GM12878 (cell line): Measurements from ENCODE around the gene FUT7. TPM values are rescaled to one million over a fixed set of nuclear protein-coding genes. Genes with fewer than 3 reads are reported as not detected.

Experiments
- ATAC-seq: fragments of 200-7000 bp; cut with Tn5 transposase; 3 replicates; pipeline ENCODE4 v1.9.1; 2020; ENCODE audit warnings: mild to moderate bottlenecking, moderate library complexity
- BruUV-seq: library from RNA; stranded (reverse); fragments of 400-500 nt; replicated peaks from 2 replicates; lab custom pipeline; 2021; lab: Mats Ljungman, UMichigan
- CTCF ChIA-PET: fragments of 300-600 bp; sonication (Branson Sonifier 250); formaldehyde crosslinking; extraction: SDS; loops from one replicate; lab custom pipeline; 2021; ENCODE audit warnings: inconsistent platforms; lab: Yijun Ruan, JAX
- POLR2A ChIA-PET: fragments of 350-600 bp; formaldehyde crosslinking; extraction: SDS; loops from one replicate; lab custom pipeline; 2021; ENCODE audit warnings: inconsistent platforms; lab: Charles Lee
- RAD21 ChIA-PET: fragments of 300-600 bp; sonication (Branson Sonifier 250); formaldehyde crosslinking; loops from one replicate; lab custom pipeline; 2023; ENCODE audit warnings: antibody characterized with exemption; ENCODE audit not compliant: unreplicated experiment; lab: Charles Lee
- SMC1A ChIA-PET: fragments of 300-600 bp; sonication (Branson Sonifier 250); formaldehyde crosslinking; loops from one replicate; lab custom pipeline; 2023; ENCODE audit not compliant: unreplicated experiment, uncharacterized antibody; lab: Charles Lee
- DNase-seq: peaks from one replicate; pipeline ENCODE4 v3.0.0-alpha.2; 2011; ENCODE audit warnings: low read depth, low spot score
- FAIRE-seq: peaks from 3 replicates; lab custom pipeline; 2011; peaks lifted over from hg19 to GRCh38; lab: Jason Lieb, UNC
- H2AFZ ChIP-seq: 2 replicates; pipeline ENCODE4 v1.6.0; 2011; ENCODE audit warnings: low read depth, low read length, control low read depth; ENCODE audit not compliant: control insufficient read depth
- H3K27ac ChIP-seq: 2 replicates; pipeline ENCODE4 v1.5.1; 2011; ENCODE audit warnings: control low read depth; ENCODE audit not compliant: control insufficient read depth, insufficient read depth
- H3K27me3 ChIP-seq, 2 experiments: replicated peaks in 1 of 2; 2 replicates each; pipeline versions ENCODE4 v1.6.0 to v1.6.1; 2011; ENCODE audit warnings: low read length in 1 of 2; ENCODE audit not compliant: control insufficient read depth in 2 of 2, insufficient read depth in 2 of 2
- H3K36me3 ChIP-seq, 2 experiments: 2 replicates each; pipeline ENCODE4 v1.5.1; 2011; ENCODE audit warnings: low read length in 1 of 2; ENCODE audit not compliant: control insufficient read depth in 2 of 2, insufficient read depth in 2 of 2
- H3K4me1 ChIP-seq: 2 replicates; pipeline ENCODE4 v1.6.1; 2011; ENCODE audit warnings: mild to moderate bottlenecking, low read length, moderate library complexity, mixed read lengths; ENCODE audit not compliant: control insufficient read depth, insufficient read depth
- H3K4me2 ChIP-seq: 2 replicates; pipeline ENCODE4 v1.6.0; 2011; ENCODE audit warnings: control low read depth; ENCODE audit not compliant: control insufficient read depth, insufficient read depth
- H3K4me3 ChIP-seq: fragments of 200-600 bp; sonication (generic); 2 replicates; pipeline ENCODE4 v1.5.1; 2016
- H3K79me2 ChIP-seq: 2 replicates; pipeline ENCODE4 v1.6.0; 2011; ENCODE audit warnings: low read length; ENCODE audit not compliant: control insufficient read depth, insufficient read depth
- H3K9ac ChIP-seq: 2 replicates; pipeline ENCODE4 v1.8.0; 2011; ENCODE audit warnings: low read length, control low read depth, mixed read lengths; ENCODE audit not compliant: control insufficient read depth, insufficient read depth
- H3K9me3 ChIP-seq: replicated peaks from 3 replicates; pipeline ENCODE4 v1.5.1; 2011; ENCODE audit warnings: mild to moderate bottlenecking, low read length; ENCODE audit not compliant: control insufficient read depth, insufficient read depth
- H4K20me1 ChIP-seq: 2 replicates; pipeline ENCODE4 v1.6.0; 2011; ENCODE audit not compliant: control insufficient read depth, insufficient read depth
- CBFB ChIP-seq: IDR thresholded peaks from 2 replicates; pipeline ENCODE4 v1.6.1; 2016; ENCODE audit warnings: antibody characterized with exemption, low read depth
- CEBPZ ChIP-seq: fragments of 150-350 bp; IDR thresholded peaks from 2 replicates; pipeline ENCODE4 v1.6.1; 2016; ENCODE audit warnings: low read depth, low read length
- HSF1 ChIP-seq: fragments of 150-350 bp; IDR thresholded peaks from 2 replicates; pipeline ENCODE4 v1.6.1; 2014; ENCODE audit warnings: mild to moderate bottlenecking, low read depth, low read length
- IKZF1 ChIP-seq: fragments of 450-650 bp; conservative IDR thresholded peaks from 2 replicates; pipeline ENCODE4 v1.6.1; 2017; ENCODE audit warnings: antibody characterized with exemption, mild to moderate bottlenecking
- MAX ChIP-seq: IDR thresholded peaks from 2 replicates; pipeline ENCODE4 v1.6.1; 2012; ENCODE audit warnings: low read depth, low read length, improper control_type of control experiment
- NKRF ChIP-seq: fragments of 450-650 bp; conservative IDR thresholded peaks from 2 replicates; pipeline ENCODE4 v1.6.1; 2017; ENCODE audit warnings: mild to moderate bottlenecking, moderate library complexity
- SMAD5 ChIP-seq: IDR thresholded peaks from 2 replicates; pipeline ENCODE4 v1.6.1; 2016; ENCODE audit warnings: antibody characterized with exemption, low read depth
- TCF12 ChIP-seq: IDR thresholded peaks from 2 replicates; pipeline ENCODE4 v1.6.1; 2011; ENCODE audit warnings: low read depth, mild to moderate bottlenecking, low read length
- ZNF687 ChIP-seq: fragments of 450-650 bp; IDR thresholded peaks from 2 replicates; pipeline ENCODE4 v1.6.1; 2017; ENCODE audit warnings: mild to moderate bottlenecking, moderate library complexity
- WGBS: methylation state at CpG from one replicate; pipeline ENCODE4 v1.1.6; 2016; ENCODE audit warnings: low lambda C conversion rate; ENCODE audit not compliant: insufficient replicate concordance, insufficient coverage; ENCODE audit errors: missing lambda C conversion rate; 5-methylcytosine and 5-hydroxymethylcytosine counted together
- in situ Hi-C: fragments of 300-500 bp; cut with MboI; formaldehyde crosslinking; loops from 9 replicates; pipeline ENCODE4 v1.14.3; 2018; ENCODE audit warnings: mixed read lengths
- intact Hi-C: fragments of 100-400 bp; cut with micrococcal nuclease; formaldehyde crosslinking; loops from one replicate; pipeline ENCODE4 v1.14.2; 2022; ENCODE audit not compliant: unreplicated experiment
- polyA plus RNA-seq, 11 experiments: library from polyadenylated mRNA; depleted of rRNA in 4 of 11; unstranded in 6 of 11; stranded (reverse) in 5 of 11; fragments of >200 nt; fragmentation: Nextera tagmentation in 4 of 11; fragmentation: Illumina TruSeq in 1 of 11; extraction: Ambion mirVana in 4 of 11; extraction: Trizol in 1 of 11; gene quantifications; 1 replicate in 1 of 11; 2 replicates in 10 of 11; pipeline versions ENCODE4 v1.2.1 to v1.2.3, GENCODE V29; 2011 to 2016; ENCODE audit warnings: inconsistent platforms in 2 of 11, missing spikeins in 2 of 11, low read depth in 1 of 11
- total RNA-seq, 4 experiments: library from RNA; depleted of rRNA in 3 of 4; stranded (reverse); fragments of >200 nt in 3 of 4; fragmentation: Illumina TruSeq in 1 of 4; extraction: Trizol in 1 of 4; gene quantifications; 2 replicates each; pipeline versions ENCODE4 v1.2.1 to v1.2.3, GENCODE V29; 2013 to 2021

Gene FUT7
- total and polyA plus RNA-seq, 10 of the 15 experiments (the other 5 are each of a cell fraction or from before 2014, with no cell fraction given) = 0.04 to 0.62 (median 0.20) TPM; not detected in 2

- TF ChIP-seq HSF1 (no peak), MAX (no peak)
- TF ChIP-seq, all 136 proteins: peak for 0
Observed at GRCh38 chr9:137039611-137040366, 7.9 kb upstream of the FUT7 start (continued).

GRCh38 chr9:137038916-137039315, 7.0 kb upstream of the FUT7 start:
- peaks cover 10% of the 10 kb centered on the region for H3K4me1 ChIP-seq
- no peak overlapping the region for H3K4me2 ChIP-seq
- H3K27ac ChIP-seq = no peak overlapping the region
- WGBS = 22% methylated on average over 9 of the region's 9 CpGs
- ChIA-PET RAD21 (interaction anchor here (1.8 kb wide), 1 partner anchor 91 kb away, joined by 6 read pairs; no protein-coding TSS in a partner anchor), POLR2A (no interaction called here), SMC1A (no interaction called here), CTCF (interaction anchor here (1.0 to 2.2 kb wide), 3 partner anchors 9 to 91 kb away, joined by 3 to 9 read pairs (median 5); no protein-coding TSS in a partner anchor)
- in situ Hi-C loops (loop anchor here (5.0 kb wide), 2 partner anchors 92 to 242 kb away; partner anchors contain the start of genes C8G and CCDC183), intact Hi-C loops (loop anchor here (5.0 kb wide), 1 partner anchor 192 kb away; the partner anchor contains the start of gene PHPT1)
- no peaks in the 10 kb centered on the region for H3K36me3 ChIP-seq
- ATAC-seq (no peak), DNase-seq (no peak), FAIRE-seq (no peak)
- no peaks in the 10 kb centered on the region for H3K79me2 ChIP-seq
- H3K9ac ChIP-seq = no peak overlapping the region
- no peak overlapping the region for H3K4me3 ChIP-seq
- H4K20me1 ChIP-seq = no peaks in the 10 kb centered on the region
- no peak overlapping the region for H2AFZ ChIP-seq
- no TSS peak for BruUV-seq
- no peaks in the 10 kb centered on the region for H3K9me3 ChIP-seq
- peaks cover 2 to 5% of the 10 kb centered on the region in 2 experiments; a peak in 2 of 4 replicates for H3K27me3 ChIP-seq
- TF ChIP-seq TCF12 (no peak), IKZF1 (no peak), CEBPZ (no peak), SMAD5 (no peak), NKRF (no peak), ZNF687 (no peak), CBFB (no peak)
